H9 (cell line): ENCODE measurements around the gene ABLIM1. TPM values are rescaled to one million over a fixed set of nuclear protein-coding genes. Genes with fewer than 3 reads are reported as not detected.

ENCODE experiments used
- DNase-seq: peaks from one replicate; pipeline ENCODE4 v3.0.0-alpha.2; 2017
- H2AFZ ChIP-seq: one replicate; pipeline ENCODE4 v1.6.1; 2013; ENCODE audit warnings: mild to moderate bottlenecking, low read length, control low read depth, moderate library complexity
- H2AK5ac ChIP-seq: 2 replicates; pipeline ENCODE4 v1.6.1; 2013; ENCODE audit warnings: low read length, control low read depth, mixed read lengths; ENCODE audit not compliant: insufficient read length
- H2BK120ac ChIP-seq: one replicate; pipeline ENCODE4 v1.6.1; 2013; ENCODE audit warnings: low read depth, mild to moderate bottlenecking, low read length, control low read depth, inconsistent platforms; ENCODE audit not compliant: poor library complexity, severe bottlenecking
- H2BK12ac ChIP-seq: 2 replicates; pipeline ENCODE4 v1.6.1; 2013; ENCODE audit warnings: low read length, control low read depth, mixed read lengths, low read depth; ENCODE audit not compliant: insufficient read length
- H2BK15ac ChIP-seq: 2 replicates; pipeline ENCODE4 v1.6.1; 2013; ENCODE audit warnings: low read depth, low read length, control low read depth
- H2BK20ac ChIP-seq: one replicate; pipeline ENCODE4 v1.6.1; 2013; ENCODE audit warnings: low read depth, mild to moderate bottlenecking, low read length, control low read depth, inconsistent platforms; ENCODE audit not compliant: poor library complexity, severe bottlenecking
- H2BK5ac ChIP-seq: 2 replicates; pipeline ENCODE4 v1.6.1; 2013; ENCODE audit warnings: low read length, control low read depth, mixed read lengths; ENCODE audit not compliant: insufficient read length
- H3K14ac ChIP-seq: 2 replicates; pipeline ENCODE4 v1.6.1; 2013; ENCODE audit warnings: low read length, control low read depth; ENCODE audit not compliant: insufficient read depth
- H3K18ac ChIP-seq: 2 replicates; pipeline ENCODE4 v1.6.1; 2013; ENCODE audit warnings: low read depth, mild to moderate bottlenecking, mixed read lengths, low read length, control low read depth; ENCODE audit not compliant: insufficient read length
- H3K23ac ChIP-seq: 2 replicates; pipeline ENCODE4 v1.6.1; 2013; ENCODE audit warnings: low read length, control low read depth, mixed read lengths, low read depth; ENCODE audit not compliant: insufficient read length
- H3K23me2 ChIP-seq: 2 replicates; pipeline ENCODE4 v1.6.1; 2013; ENCODE audit warnings: low read depth, mild to moderate bottlenecking, mixed read lengths, low read length, control low read depth; ENCODE audit not compliant: insufficient read length, poor library complexity, severe bottlenecking
- H3K27ac ChIP-seq: 2 replicates; pipeline ENCODE4 v1.5.1; 2013; ENCODE audit warnings: low read length, control low read depth, mixed read lengths, low read depth; ENCODE audit not compliant: insufficient read length
- H3K27me3 ChIP-seq: 2 replicates; pipeline ENCODE4 v1.6.1; 2013; ENCODE audit warnings: low read length, control low read depth, inconsistent platforms; ENCODE audit not compliant: insufficient read depth
- H3K4ac ChIP-seq: 2 replicates; pipeline ENCODE4 v1.6.1; 2013; ENCODE audit warnings: low read depth, mild to moderate bottlenecking, control low read depth, inconsistent platforms, low read length, moderate library complexity
- H3K4me1 ChIP-seq: 2 replicates; pipeline ENCODE4 v1.6.1; 2013; ENCODE audit warnings: low read length, control low read depth, inconsistent platforms; ENCODE audit not compliant: insufficient read depth
- H3K4me2 ChIP-seq: 2 replicates; pipeline ENCODE4 v1.6.1; 2013; ENCODE audit warnings: low read length, control low read depth, mixed read lengths; ENCODE audit not compliant: insufficient read length, insufficient read depth
- H3K56ac ChIP-seq: 2 replicates; pipeline ENCODE4 v1.6.1; 2013; ENCODE audit warnings: low read depth, mild to moderate bottlenecking, mixed read lengths, low read length, control low read depth; ENCODE audit not compliant: insufficient read length
- H3K79me1 ChIP-seq: 2 replicates; pipeline ENCODE4 v1.6.1; 2013; ENCODE audit warnings: low read depth, mild to moderate bottlenecking, moderate library complexity, low read length, control low read depth, inconsistent platforms; ENCODE audit not compliant: insufficient read depth, poor library complexity, severe bottlenecking
- H3K79me2 ChIP-seq: 2 replicates; pipeline ENCODE4 v1.6.1; 2013; ENCODE audit warnings: low read length, control low read depth, inconsistent platforms; ENCODE audit not compliant: insufficient read depth
- H3K9ac ChIP-seq: 2 replicates; pipeline ENCODE4 v1.6.1; 2013; ENCODE audit warnings: low read length, control low read depth, mixed read lengths; ENCODE audit not compliant: insufficient read length; ENCODE audit errors: extremely low read depth
- H3K9me3 ChIP-seq: one replicate; pipeline ENCODE4 v1.6.1; 2013; ENCODE audit warnings: low read depth, low read length, inconsistent platforms; ENCODE audit not compliant: control insufficient read depth
- H3T11ph ChIP-seq: one replicate; pipeline ENCODE4 v1.6.1; 2013; ENCODE audit warnings: mild to moderate bottlenecking, low read length, control low read depth, inconsistent platforms
- H4K20me1 ChIP-seq: one replicate; pipeline ENCODE4 v1.6.1; 2013; ENCODE audit not compliant: control insufficient read depth, insufficient read length, insufficient read depth
- H4K5ac ChIP-seq: 2 replicates; pipeline ENCODE4 v1.6.1; 2013; ENCODE audit warnings: low read depth, mild to moderate bottlenecking, mixed read lengths, low read length, control low read depth; ENCODE audit not compliant: insufficient read length
- H4K8ac ChIP-seq: replicated peaks from 2 replicates; pipeline ENCODE4 v1.6.1; 2013; ENCODE audit warnings: low read length, control low read depth, mixed read lengths, low read depth; ENCODE audit not compliant: insufficient read length
- H4K91ac ChIP-seq: 2 replicates; pipeline ENCODE4 v1.6.1; 2013; ENCODE audit warnings: low read depth, mild to moderate bottlenecking, moderate library complexity, mixed read lengths, low read length, control low read depth; ENCODE audit not compliant: insufficient read length
- H3K27ac Mint-ChIP-seq, 3 experiments: 2 replicates in 2 of 3; 3 replicates in 1 of 3; pipeline ENCODE4 v1.8.0; 2020 to 2021; ENCODE audit warnings: mixed read lengths in 3 of 3, mild to moderate bottlenecking in 1 of 3, moderate library complexity in 1 of 3
- H3K27me3 Mint-ChIP-seq: 2 replicates; pipeline ENCODE4 v1.8.0; 2021; ENCODE audit warnings: low read depth, mild to moderate bottlenecking, moderate library complexity, mixed read lengths
- H3K36me3 Mint-ChIP-seq, 3 experiments: 2 replicates in 2 of 3; 3 replicates in 1 of 3; pipeline ENCODE4 v1.8.0; 2020 to 2021; ENCODE audit warnings: low read depth in 3 of 3, mixed read lengths in 3 of 3; ENCODE audit not compliant: insufficient read depth in 1 of 3
- H3K4me1 Mint-ChIP-seq, 2 experiments: 2 replicates each; pipeline ENCODE4 v1.8.0; 2020; ENCODE audit warnings: mixed read lengths in 2 of 2
- H3K4me3 Mint-ChIP-seq, 2 experiments: 2 replicates in 1 of 2; 3 replicates in 1 of 2; pipeline ENCODE4 v1.8.0; 2020 to 2021; ENCODE audit warnings: mild to moderate bottlenecking in 2 of 2, mixed read lengths in 2 of 2, moderate library complexity in 1 of 2
- H3K9me3 Mint-ChIP-seq, 2 experiments: 2 replicates in 1 of 2; 3 replicates in 1 of 2; pipeline ENCODE4 v1.8.0; 2020; ENCODE audit warnings: mild to moderate bottlenecking in 2 of 2, mixed read lengths in 2 of 2, moderate library complexity in 1 of 2
- CTCF ChIP-seq: fragments of 200-600 bp; sonication (generic); conservative IDR thresholded peaks from 3 replicates; pipeline ENCODE4 v1.8.0; 2021; ENCODE audit warnings: antibody characterized with exemption, mild to moderate bottlenecking
- WGBS: extraction: QIAGEN DNeasy Blood & Tissue Kit; methylation state at CpG from one replicate; pipeline ENCODE4 v1.1.7; 2013; ENCODE audit warnings: missing lambda C conversion rate, low lambda C conversion rate, mixed read lengths; ENCODE audit not compliant: insufficient read length; ENCODE audit errors: extremely low coverage; 5-methylcytosine and 5-hydroxymethylcytosine counted together
- total RNA-seq: library from RNA; stranded (reverse); gene quantifications from 2 replicates; pipeline ENCODE4 v1.2.1, GENCODE V29; 2021

ABLIM1 gene
- total RNA-seq, 1 experiment from 2014 or later: 32.1 TPM

- H3K4me1 Mint-ChIP-seq: peaks cover 30 to 34% of the 10 kb centered on the region in 2 experiments
Measured at GRCh38 chr10:114634609-114634979, 23.5 kb downstream of the ABLIM1 start.

More at GRCh38 chr10:114634609-114634979, 23.5 kb downstream of the ABLIM1 start:
- TF ChIP-seq CTCF: no peak
- H3K23ac ChIP-seq: no peak overlapping the region
- H3K23me2 ChIP-seq: peaks cover 10% of the 10 kb centered on the region
- H3K4me1 ChIP-seq: peaks cover 4% of the 10 kb centered on the region; the same call in 1 of the 2 replicates
- H4K20me1 ChIP-seq: no peaks in the 10 kb centered on the region
- no peak overlapping the region for H3K4ac ChIP-seq
- no peak overlapping the region for H2BK5ac ChIP-seq
- no peak overlapping the region for H3K9ac ChIP-seq
- H3K9me3 Mint-ChIP-seq: no peaks in the 10 kb centered on the region
- peaks cover 9% of the 10 kb centered on the region for H3K27me3 ChIP-seq
- peaks cover 38% of the 10 kb centered on the region for H3K27me3 Mint-ChIP-seq
- H2BK120ac ChIP-seq: no peak overlapping the region
- no peak overlapping the region for H3K27ac Mint-ChIP-seq
- no peak overlapping the region for H3K18ac ChIP-seq
- WGBS: no CpG with 5 or more reads among the region's 4 CpGs
- H3K4me3 Mint-ChIP-seq: no peak overlapping the region
- no peak overlapping the region for H2AFZ ChIP-seq
- no peak overlapping the region for H3K27ac ChIP-seq
- no peak overlapping the region for H2AK5ac ChIP-seq
- DNase-seq: no peak
- H4K5ac ChIP-seq: no peak overlapping the region
- H3K56ac ChIP-seq: no peak overlapping the region
- H3K4me2 ChIP-seq: no peak overlapping the region
- no peak overlapping the region for H2BK15ac ChIP-seq
- no peak overlapping the region for H3T11ph ChIP-seq
- H3K9me3 ChIP-seq: no peaks in the 10 kb centered on the region
- H3K79me1 ChIP-seq: no peaks in the 10 kb centered on the region
- no peak overlapping the region for H2BK20ac ChIP-seq
- H3K14ac ChIP-seq: no peak overlapping the region
- H4K8ac ChIP-seq: no peak overlapping the region
- H3K36me3 Mint-ChIP-seq: no peaks in the 10 kb centered on the region
- H2BK12ac ChIP-seq: no peak overlapping the region
- no peaks in the 10 kb centered on the region for H3K79me2 ChIP-seq
- H4K91ac ChIP-seq: no peak overlapping the region
